Lung (tissue), 12 donors: ENCODE data around the gene NCAM1. TPM values are rescaled to one million over a fixed set of nuclear protein-coding genes. Genes with fewer than 3 reads are reported as not detected.
A peak's percentile ranks its signal among the peaks of the same experiment; 100 is the strongest.

Experiments used
- ATAC-seq: fragments of 200-7000 bp; cut with Tn5 transposase; one replicate; pipeline ENCODE4 v1.9.1; 2020; ENCODE audit warnings: moderate number of reproducible peaks; ENCODE audit not compliant: insufficient read depth, low FRiP score
- DNase-seq, 3 donors: peaks; one replicate each; pipeline ENCODE4 v3.0.0-alpha.2; 2013 to 2017
- H3K27ac ChIP-seq, 2 donors: one replicate each; pipeline ENCODE4 v1.5.1; 2013; ENCODE audit warnings: mild to moderate bottlenecking in 2 of 2, moderate library complexity in 2 of 2, control low read depth in 1 of 2, inconsistent platforms in 1 of 2, low read depth in 1 of 2, low read length in 1 of 2
- H3K27me3 ChIP-seq, 3 donors: one replicate each; pipeline ENCODE4 v1.5.1; 2013; ENCODE audit warnings: low read length in 2 of 3; ENCODE audit not compliant: control insufficient read depth in 3 of 3, insufficient read depth in 3 of 3
- H3K36me3 ChIP-seq, 4 donors: one replicate each; pipeline ENCODE4 v1.5.1; 2013; ENCODE audit warnings: low read length in 4 of 4, mild to moderate bottlenecking in 1 of 4, moderate library complexity in 1 of 4; ENCODE audit not compliant: control insufficient read depth in 4 of 4, insufficient read depth in 4 of 4
- H3K4me1 ChIP-seq, 5 donors: one replicate each; pipeline ENCODE4 v1.5.1; 2013; ENCODE audit warnings: low read length in 5 of 5, mild to moderate bottlenecking in 2 of 5, moderate library complexity in 1 of 5; ENCODE audit not compliant: control insufficient read depth in 5 of 5, insufficient read depth in 5 of 5
- H3K4me3 ChIP-seq: one replicate; pipeline ENCODE4 v1.5.1; 2013; ENCODE audit warnings: mild to moderate bottlenecking, control low read depth, moderate library complexity
- H3K9ac ChIP-seq, 2 donors: one replicate each; pipeline ENCODE4 v1.5.1; 2013; ENCODE audit warnings: low read length in 2 of 2, control low read depth in 1 of 2; ENCODE audit not compliant: insufficient read depth in 1 of 2
- H3K9me3 ChIP-seq, 4 donors: one replicate each; pipeline ENCODE4 v1.5.1; 2013; ENCODE audit warnings: low read length in 3 of 4, mild to moderate bottlenecking in 1 of 4, moderate library complexity in 1 of 4; ENCODE audit not compliant: control insufficient read depth in 4 of 4, insufficient read depth in 3 of 4
- CTCF ChIP-seq: IDR thresholded peaks from 2 replicates; pipeline ENCODE4 v1.5.1; 2012; ENCODE audit warnings: mild to moderate bottlenecking; ENCODE audit errors: control extremely low read depth, extremely low read depth
- WGBS, 2 donors: extraction: QIAGEN DNeasy Blood & Tissue Kit; methylation state at CpG; one replicate each; pipeline ENCODE4 v1.1.7; 2013; 5-methylcytosine and 5-hydroxymethylcytosine counted together
- polyA plus RNA-seq, 2 donors: library from polyadenylated mRNA; stranded (reverse); fragments of 200-250 nt; gene quantifications; one replicate each; pipeline ENCODE4 v1.2.1, GENCODE V29; 2013
- total RNA-seq, 2 donors: library from RNA; depleted of rRNA in 1 of 2; stranded (reverse); fragments of >200 nt in 1 of 2; gene quantifications; one replicate each; pipeline ENCODE4 v1.2.1, GENCODE V29; 2014 to 2021
- donor health status: control.
- donor health status: control.
- donor health status: Bipolar disorder and iron deficiency.
- donor health status: healthy.
- donor health status: DM: yes; HTN: yes; CAD: no.

NCAM1 gene
- total and polyA plus RNA-seq, 4 donors = 0.28 to 36.5 (median 2.4) TPM

- Histone ChIP-seq H3K27ac (no peak overlapping the region), H3K4me3 (no peak overlapping the region), H3K27me3 (no peaks in the 10 kb centered on the region), H3K9me3 (no peaks in the 10 kb centered on the region), H3K36me3 (no peaks in the 10 kb centered on the region), H3K9ac (peak overlapping the region in 1 of 2 donors; percentile 39), H3K4me1 (peaks cover 2 to 37% (median 23%) of the 10 kb centered on the region in 5 donors)
- WGBS, 2 donors = 81 to 83% methylated on average over 10 of the region's 10 CpGs
- TF ChIP-seq CTCF = no peak
- peak in 1 of 3 donors; percentile 49 for DNase-seq
- no peak for ATAC-seq
Observed at GRCh38 chr11:113162592-113162962, 201.4 kb downstream of the NCAM1 start.

GRCh38 chr11:113163291-113164030, 202.2 kb downstream of the NCAM1 start:
- WGBS, 2 donors = 81 to 85% methylated on average over 9 of the region's 9 CpGs
- H3K9ac ChIP-seq = no peak overlapping the region
- H3K4me3 ChIP-seq = no peak overlapping the region
- ATAC-seq (no peak), DNase-seq (peak in 1 of 3 donors; percentile 17)
- no peak overlapping the region for H3K27ac ChIP-seq
- H3K9me3 ChIP-seq = no peaks in the 10 kb centered on the region
- no peaks in the 10 kb centered on the region for H3K36me3 ChIP-seq
- TF ChIP-seq CTCF = no peak
- peaks cover 2 to 42% (median 27%) of the 10 kb centered on the region in 5 donors for H3K4me1 ChIP-seq
- no peaks in the 10 kb centered on the region for H3K27me3 ChIP-seq

- 94 to 98% methylated on average over 3 of the region's 3 CpGs for WGBS, 2 donors
- ATAC-seq (no peak), DNase-seq (no peak)
- H3K4me3 ChIP-seq = no peak overlapping the region
- H3K9me3 ChIP-seq = no peaks in the 10 kb centered on the region
- H3K36me3 ChIP-seq = no peaks in the 10 kb centered on the region
- H3K9ac ChIP-seq = no peak overlapping the region
- no peak for TF ChIP-seq CTCF
- no peak overlapping the region for H3K27ac ChIP-seq
- H3K27me3 ChIP-seq = no peaks in the 10 kb centered on the region
- peaks cover 0 to 34% (median 24%) of the 10 kb centered on the region in 5 donors for H3K4me1 ChIP-seq
Observed at GRCh38 chr11:113166280-113166679, 205.1 kb downstream of the NCAM1 start.
